Nephron progenitor cell (in vitro differentiated cells): ENCODE data around the gene ANKRD13D.

Experiments
- DNase-seq: peaks from one replicate; pipeline ENCODE4 v3.0.0; 2021
- H3K27ac Mint-ChIP-seq: 2 replicates; pipeline ENCODE4 v1.8.0; 2021; ENCODE audit warnings: mild to moderate bottlenecking, moderate library complexity, mixed read lengths
- H3K27me3 Mint-ChIP-seq: 2 replicates; pipeline ENCODE4 v1.8.0; 2021; ENCODE audit warnings: mild to moderate bottlenecking, low read depth, mixed read lengths; ENCODE audit not compliant: poor library complexity
- H3K36me3 Mint-ChIP-seq: 2 replicates; pipeline ENCODE4 v1.8.0; 2021; ENCODE audit warnings: low read depth, mixed read lengths
- H3K4me1 Mint-ChIP-seq: 2 replicates; pipeline ENCODE4 v1.8.0; 2021; ENCODE audit warnings: mixed read lengths
- H3K4me3 Mint-ChIP-seq: 2 replicates; pipeline ENCODE4 v1.8.0; 2021; ENCODE audit warnings: mild to moderate bottlenecking, moderate library complexity, mixed read lengths
- H3K9me3 Mint-ChIP-seq: 2 replicates; pipeline ENCODE4 v1.8.0; 2021; ENCODE audit warnings: mild to moderate bottlenecking, moderate library complexity, mixed read lengths
- CTCF ChIP-seq: fragments of 200-600 bp; sonication (generic); IDR thresholded peaks from 2 replicates; pipeline ENCODE4 v1.5.0; 2021; ENCODE audit warnings: antibody characterized with exemption

Gene ANKRD13D

GRCh38 chr11:67349457-67349856 lies 60.4 kb downstream of the ANKRD13D start:
- Mint-ChIP-seq H3K36me3 (no peaks in the 10 kb centered on the region), H3K4me1 (peaks cover 52% of the 10 kb centered on the region), H3K4me3 (no peak overlapping the region), H3K27ac (peak overlapping the region; percentile 21), H3K9me3 (no peaks in the 10 kb centered on the region), H3K27me3 (peaks cover 9% of the 10 kb centered on the region)
- no peak for DNase-seq
- TF ChIP-seq CTCF = no peak

- Mint-ChIP-seq H3K9me3 (no peaks in the 10 kb centered on the region), H3K36me3 (no peaks in the 10 kb centered on the region), H3K4me1 (peaks cover 57% of the 10 kb centered on the region), H3K4me3 (no peak overlapping the region), H3K27ac (no peak overlapping the region), H3K27me3 (peaks cover 9% of the 10 kb centered on the region)
- TF ChIP-seq CTCF = no peak
- DNase-seq = no peak
Measured at GRCh38 chr11:67349928-67350465, 60.9 kb downstream of the ANKRD13D start.

- TF ChIP-seq CTCF = peak; percentile 91
- no peaks in the 10 kb centered on the region for H3K9me3 Mint-ChIP-seq
- H3K4me1 Mint-ChIP-seq = peaks cover 62% of the 10 kb centered on the region
- H3K27ac Mint-ChIP-seq = peak overlapping the region; percentile 54
- H3K36me3 Mint-ChIP-seq = no peaks in the 10 kb centered on the region
- peak overlapping the region; percentile 61 for H3K4me3 Mint-ChIP-seq
- peaks cover 9% of the 10 kb centered on the region for H3K27me3 Mint-ChIP-seq
- peak; percentile 64 for DNase-seq
Measured at GRCh38 chr11:67351275-67352005, 62.3 kb downstream of the ANKRD13D start.
